GM12873 (cell line): ENCODE measurements around the gene ARHGAP33.

Experiments
- CTCF ChIP-seq: IDR thresholded peaks from 2 replicates; pipeline ENCODE4 v1.5.1; 2012; ENCODE audit warnings: low read depth, mild to moderate bottlenecking, moderate library complexity, low read length, control low read depth; ENCODE audit not compliant: insufficient read depth; ENCODE audit errors: missing control alignments

ARHGAP33 gene

GRCh38 chr19:35731779-35732405, 43.5 kb upstream of the ARHGAP33 start:
- no peak for TF ChIP-seq CTCF

GRCh38 chr19:35732540-35733179, 42.7 kb upstream of the ARHGAP33 start:
- no peak for TF ChIP-seq CTCF

- no peak for TF ChIP-seq CTCF
These were observed 41.9 kb upstream of the ARHGAP33 start for GRCh38 chr19:35733180-35734125.

GRCh38 chr19:35734273-35734672, 41.1 kb upstream of the ARHGAP33 start:
- no peak for TF ChIP-seq CTCF

GRCh38 chr19:35734889-35735288, 40.5 kb upstream of the ARHGAP33 start:
- no peak for TF ChIP-seq CTCF

GRCh38 chr19:35736913-35737886, 38.2 kb upstream of the ARHGAP33 start:
- peak; percentile 42 for TF ChIP-seq CTCF
